GM12874 (cell line): ENCODE data around the gene ADCY5.

ENCODE experiments used
- CTCF ChIP-seq: IDR thresholded peaks from 2 replicates; pipeline ENCODE4 v1.5.1; 2011; ENCODE audit warnings: low read depth, mild to moderate bottlenecking, control low read depth, low read length, moderate library complexity; ENCODE audit not compliant: insufficient read depth

The ADCY5 gene

GRCh38 chr3:123383091-123384053 lies 65.5 kb downstream of the ADCY5 start:
- no peak for TF ChIP-seq CTCF

GRCh38 chr3:123380261-123380660 lies 68.6 kb downstream of the ADCY5 start:
- no peak for TF ChIP-seq CTCF

- no peak for TF ChIP-seq CTCF
Measured at GRCh38 chr3:123379041-123379830, 69.7 kb downstream of the ADCY5 start.

GRCh38 chr3:123378409-123378915 lies 70.4 kb downstream of the ADCY5 start:
- TF ChIP-seq CTCF = no peak

GRCh38 chr3:123377243-123377740 lies 71.6 kb downstream of the ADCY5 start:
- TF ChIP-seq CTCF = no peak

GRCh38 chr3:123376451-123377242 lies 72.2 kb downstream of the ADCY5 start:
- no peak for TF ChIP-seq CTCF
